ENCODE data around the gene LENG8. TPM values are rescaled to one million over a fixed set of nuclear protein-coding genes. Genes with fewer than 3 reads are reported as not detected.

LENG8 gene
- total RNA-seq, 1 experiment from 2014 or later, result 196 TPM

DNA sequence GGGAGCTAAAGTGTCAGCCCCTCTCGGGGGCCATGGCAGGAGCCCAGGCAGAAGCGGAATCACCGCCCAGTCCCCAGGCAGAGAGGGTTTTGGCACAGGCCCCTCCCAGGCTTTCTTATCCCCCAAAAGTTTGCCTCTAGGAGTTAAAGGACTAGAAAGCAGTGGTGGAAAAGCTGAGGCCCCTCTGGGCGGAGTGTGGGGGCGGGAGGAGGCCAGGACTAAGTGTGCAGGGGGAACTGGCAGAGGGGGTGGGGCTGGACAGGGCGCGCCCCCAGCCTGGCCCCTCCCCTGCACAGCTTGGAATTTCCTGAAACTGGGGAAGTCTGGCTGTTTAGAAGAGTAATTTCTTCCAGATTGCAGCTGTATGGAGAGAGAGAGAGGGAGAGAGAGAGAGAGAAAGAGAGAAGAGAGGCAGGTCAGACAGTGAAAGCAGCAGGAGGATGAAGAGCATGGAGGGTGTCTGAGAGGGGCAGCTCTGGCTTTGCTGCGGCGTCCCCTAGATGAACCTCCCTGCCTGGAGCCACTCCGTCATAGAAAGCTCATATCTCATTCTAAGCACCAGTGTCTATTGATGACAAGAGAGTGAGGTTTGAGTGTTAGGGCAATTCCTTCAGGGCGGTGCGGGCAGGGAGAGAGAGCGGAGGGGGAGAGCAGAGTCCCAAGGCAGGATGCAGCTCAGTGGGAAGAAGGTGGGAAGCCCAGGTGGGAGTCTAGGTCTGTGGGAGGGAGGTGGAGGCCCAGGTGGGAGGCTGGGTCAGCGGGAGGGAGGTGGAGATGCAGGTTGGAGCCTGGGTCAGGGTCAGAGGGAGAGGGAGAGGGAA is 24.3 kb downstream of the LENG8 start, which contains the start of gene CDC42EP5:
Gene CDC42EP5 (minus strand): TSS at position 226 of the 821 bp plus-strand sequence. CDS start 7,749 bp downstream, outside the sequence.
- Histone ChIP-seq H2AFZ (ENCODE audit: low read depth, low read length, poor library complexity, severe bottlenecking) (peak within 1 kb of the TSS; percentile 58), H3K4me3 (replicated peaks in 1 of 2; ENCODE audit: low read depth in 1 of 2, low read length in 2 of 2) (no peak within 1 kb of the TSS), H3K9me2 (ENCODE audit: insufficient read depth) (no peaks in the 10 kb centered on the region), H3K27me3 (ENCODE audit: insufficient read depth, low read length) (no peaks in the 10 kb centered on the region), H3K4me2 (ENCODE audit: low read length) (peak within 1 kb of the TSS; percentile 49), H3K9ac (ENCODE audit: low read length) (no peak within 1 kb of the TSS), H3K9me3 (ENCODE audit: control insufficient read depth in 1 of 2, insufficient read depth in 1 of 2, low read depth in 1 of 2, low read length in 2 of 2) (no peaks in the 10 kb centered on the region), H3K27ac (ENCODE audit: low read depth, low read length) (no peak within 1 kb of the TSS), H4K20me1 (ENCODE audit: insufficient read depth) (no peaks in the 10 kb centered on the region), H3K4me1 (ENCODE audit: control insufficient read depth in 1 of 2, insufficient read depth in 2 of 2, low read length in 2 of 2) (peaks cover 6 to 9% of the 10 kb centered on the region in 2 experiments; a peak in 3 of 4 replicates), H3K36me3 (ENCODE audit: control insufficient read depth in 1 of 2, insufficient read depth in 2 of 2, low read length in 2 of 2) (no peaks in the 10 kb centered on the region), H3K79me2 (ENCODE audit: insufficient read depth, low read length) (no peaks in the 10 kb centered on the region)
- ChIA-PET RAD21 (ENCODE audit: low non-redundant PET in 1 of 2, low total read pairs in 2 of 2, uncharacterized antibody in 2 of 2, unreplicated experiment in 2 of 2) (no interaction called here), POLR2A (interaction anchor here (0.6 to 1.5 kb wide), 2 partner anchors 10 to 12 kb away, joined by 3 to 9 read pairs; partner anchors contain the start of gene LENG9), CTCF (interaction anchor here (1.3 kb wide), 1 partner anchor 9 kb away, joined by 4 read pairs; no protein-coding TSS in a partner anchor)
- TF ChIP-seq FOSL1 (IDR thresholded peaks at IDR 0.05; ENCODE audit: low read depth) (no peak), CTCF (IDR thresholded peaks at IDR 0.05 in 2 of 3, conservative IDR thresholded peaks at IDR 0.05 in 1 of 3; ENCODE audit: borderline replicate concordance in 1 of 3, insufficient read depth in 1 of 3, low read depth in 2 of 3, low read length in 2 of 3) (no peak), SIN3A (IDR thresholded peaks at IDR 0.05; ENCODE audit: low read depth) (no peak)
- DNase-seq (ENCODE audit: low read depth, low spot score) (no peak), ATAC-seq (peak; percentile 79)
- no TSS peak for BruUV-seq (replicated peaks)
- intact Hi-C loops (cut with micrococcal nuclease), result no loop called here

DNA sequence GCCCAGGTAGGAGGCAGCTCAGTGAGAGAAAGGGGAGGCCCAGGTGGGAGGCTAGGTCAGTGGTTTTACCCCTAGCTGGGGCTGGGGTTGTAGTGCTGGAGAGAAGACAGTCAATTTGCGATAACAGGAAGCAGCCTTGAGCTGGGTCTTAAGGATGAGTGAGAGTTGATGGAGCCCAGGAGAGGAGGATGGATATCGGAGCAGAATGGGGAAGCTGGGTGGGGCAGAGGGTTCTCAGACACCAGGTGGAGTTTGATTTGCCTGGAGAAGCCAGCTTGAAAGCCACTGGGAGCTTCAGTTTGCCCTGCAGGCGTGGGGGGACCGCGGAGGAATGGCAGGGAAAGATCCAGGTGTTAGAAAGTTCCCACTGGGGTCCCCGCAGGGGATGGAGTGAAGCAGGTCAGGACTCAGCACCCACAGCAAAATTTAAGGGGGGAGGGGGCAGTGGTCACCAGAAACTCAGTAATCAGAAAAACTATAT is 24.9 kb downstream of the LENG8 start:
- Histone ChIP-seq H3K9me2 (ENCODE audit: insufficient read depth) (no peaks in the 10 kb centered on the region), H3K79me2 (ENCODE audit: insufficient read depth, low read length) (no peaks in the 10 kb centered on the region), H4K20me1 (ENCODE audit: insufficient read depth) (no peaks in the 10 kb centered on the region), H3K36me3 (ENCODE audit: control insufficient read depth in 1 of 2, insufficient read depth in 2 of 2, low read length in 2 of 2) (no peaks in the 10 kb centered on the region), H3K27me3 (ENCODE audit: insufficient read depth, low read length) (no peaks in the 10 kb centered on the region), H3K4me1 (ENCODE audit: control insufficient read depth in 1 of 2, insufficient read depth in 2 of 2, low read length in 2 of 2) (peaks cover 6 to 9% of the 10 kb centered on the region in 2 experiments; a peak in 3 of 4 replicates), H3K4me2 (ENCODE audit: low read length) (no peak overlapping the region), H3K9ac (ENCODE audit: low read length) (no peak overlapping the region), H2AFZ (ENCODE audit: low read depth, low read length, poor library complexity, severe bottlenecking) (no peak overlapping the region), H3K9me3 (ENCODE audit: control insufficient read depth in 1 of 2, insufficient read depth in 1 of 2, low read depth in 1 of 2, low read length in 2 of 2) (no peaks in the 10 kb centered on the region), H3K4me3 (replicated peaks in 1 of 2; ENCODE audit: low read depth in 1 of 2, low read length in 2 of 2) (no peak overlapping the region), H3K27ac (ENCODE audit: low read depth, low read length) (no peak overlapping the region)
- POLR2A ChIA-PET, result interaction anchor here (1.5 kb wide), 1 partner anchor 11 kb away, joined by 9 read pairs; the partner anchor contains the start of gene LENG9
- BruUV-seq (replicated peaks), result no TSS peak
- RAD21 ChIA-PET (ENCODE audit: low non-redundant PET in 1 of 2, low total read pairs in 2 of 2, uncharacterized antibody in 2 of 2, unreplicated experiment in 2 of 2), result no interaction called here
- ATAC-seq (no peak), DNase-seq (ENCODE audit: low read depth, low spot score) (no peak)
- CTCF ChIA-PET, result interaction anchor here (1.3 kb wide), 1 partner anchor 8 kb away, joined by 4 read pairs; no protein-coding TSS in a partner anchor
- intact Hi-C loops (cut with micrococcal nuclease), result no loop called here
- TF ChIP-seq POLR2A (IDR thresholded peaks at IDR 0.05; ENCODE audit: borderline replicate concordance, extremely low read depth, insufficient read depth, insufficient read length), result no peak
- no peak for TF ChIP-seq YY1 (IDR thresholded peaks at IDR 0.05; ENCODE audit: extremely low read depth, insufficient replicate concordance, low read depth, low read length)
- no peak for TF ChIP-seq ZBTB33 (IDR thresholded peaks at IDR 0.05; ENCODE audit: extremely low read depth, insufficient replicate concordance, low read length)
- no peak for TF ChIP-seq JUND (IDR thresholded peaks at IDR 0.05)
- no peak for TF ChIP-seq CTCF (IDR thresholded peaks at IDR 0.05 in 2 of 3, conservative IDR thresholded peaks at IDR 0.05 in 1 of 3; ENCODE audit: borderline replicate concordance in 1 of 3, insufficient read depth in 1 of 3, low read depth in 2 of 3, low read length in 2 of 3)
- no peak for TF ChIP-seq EZH2 (IDR thresholded peaks at IDR 0.05)
- TF ChIP-seq, protein P1, sequence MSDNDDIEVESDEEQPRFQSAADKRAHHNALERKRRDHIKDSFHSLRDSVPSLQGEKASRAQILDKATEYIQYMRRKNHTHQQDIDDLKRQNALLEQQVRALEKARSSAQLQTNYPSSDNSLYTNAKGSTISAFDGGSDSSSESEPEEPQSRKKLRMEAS (IDR thresholded peaks at IDR 0.05), result no peak
- TF ChIP-seq ZFX (IDR thresholded peaks at IDR 0.05), result no peak

All from HCT116 (cell line).